Epidermal melanocyte (primary cell): ENCODE results near the gene AFAP1.

Experiments
- DNase-seq: peaks from one replicate; pipeline ENCODE4 v3.0.0; 2011; ENCODE audit warnings: low spot score; ENCODE audit not compliant: insufficient read length

The AFAP1 gene

DNA sequence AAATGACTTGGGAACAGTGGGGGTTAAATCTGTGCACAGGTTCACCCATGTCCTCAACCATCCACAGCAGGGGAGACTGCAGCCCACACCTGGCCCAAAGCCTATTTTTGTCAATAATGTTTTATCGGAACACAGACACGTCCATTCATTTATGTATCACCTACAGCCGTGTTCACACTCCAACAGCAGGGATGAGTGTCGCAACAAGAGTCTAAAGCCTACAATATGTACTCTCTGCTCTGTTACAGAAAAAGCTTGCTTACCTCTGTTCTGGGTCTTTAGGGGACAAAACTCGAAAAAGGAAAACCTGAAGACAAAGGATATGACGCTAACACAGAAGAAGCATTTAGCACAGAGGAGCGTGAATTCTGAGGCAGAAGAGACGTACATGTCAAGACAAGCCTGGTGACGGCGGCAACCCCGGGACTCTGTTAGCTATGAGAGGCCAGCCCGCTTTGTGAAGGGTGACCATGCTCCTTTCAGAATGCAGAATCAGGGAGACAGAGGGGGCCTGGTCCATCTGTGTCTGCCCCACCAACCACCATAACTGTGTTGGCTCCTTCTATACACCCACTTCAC, 45.5 kb downstream of the AFAP1 start:
- DNase-seq: no peak

DNA sequence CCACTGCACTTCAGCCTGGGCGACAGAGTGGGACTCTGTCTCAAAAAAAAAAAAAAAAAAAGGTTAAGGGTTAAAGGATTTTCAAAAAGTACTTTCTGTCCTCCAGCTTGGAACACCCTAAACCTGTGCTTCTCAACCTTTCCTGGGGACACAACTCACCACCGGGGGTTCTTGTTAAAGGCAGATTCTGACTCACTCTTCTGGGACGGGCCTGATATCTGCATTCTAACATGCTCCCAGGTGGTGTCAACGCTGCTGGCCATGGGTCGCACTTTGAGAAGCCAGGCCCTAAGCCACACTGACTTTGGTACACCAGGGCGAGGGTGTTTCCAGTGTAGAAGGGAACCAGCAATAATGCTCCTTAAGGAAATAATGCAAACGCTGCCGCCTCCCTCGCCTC, 46.1 kb downstream of the AFAP1 start:
- DNase-seq: no peak

DNA sequence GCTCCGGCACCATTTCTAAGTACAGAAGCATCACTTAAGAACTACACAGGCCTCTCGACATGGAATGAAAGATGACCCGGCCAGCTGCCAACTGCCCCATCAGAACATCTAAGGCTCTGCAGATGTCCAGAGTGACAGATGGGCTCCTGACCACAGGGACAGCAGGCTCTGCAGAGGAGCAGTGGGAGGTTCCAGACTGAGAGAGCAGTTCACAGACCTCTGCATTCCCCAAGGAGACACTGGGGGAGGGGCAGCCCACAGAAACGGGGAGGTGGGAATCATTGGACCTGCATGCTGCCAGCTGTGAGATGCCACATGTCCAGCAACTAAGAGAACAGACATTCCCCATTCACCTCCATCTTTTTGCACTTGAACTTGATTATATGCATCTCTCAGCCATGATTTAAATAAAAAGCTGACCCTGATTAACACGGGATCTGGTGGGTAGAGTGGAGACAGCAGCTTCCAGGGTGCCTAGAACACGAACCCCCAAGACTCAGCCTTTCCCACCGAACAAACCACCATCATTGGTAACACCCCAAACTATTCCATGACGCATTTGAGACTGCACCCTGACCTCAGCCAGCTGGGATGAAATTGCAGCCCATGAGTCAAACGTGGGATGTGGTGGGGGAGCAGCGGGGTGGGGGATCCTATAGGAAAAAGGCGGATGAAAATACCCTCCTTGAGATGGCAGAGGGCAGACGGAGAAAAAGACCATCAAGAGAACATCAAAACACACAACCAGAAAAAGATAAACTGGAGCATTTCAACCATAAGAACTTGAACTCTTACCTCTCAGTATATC, 47.2 kb downstream of the AFAP1 start:
- DNase-seq: no peak

DNA sequence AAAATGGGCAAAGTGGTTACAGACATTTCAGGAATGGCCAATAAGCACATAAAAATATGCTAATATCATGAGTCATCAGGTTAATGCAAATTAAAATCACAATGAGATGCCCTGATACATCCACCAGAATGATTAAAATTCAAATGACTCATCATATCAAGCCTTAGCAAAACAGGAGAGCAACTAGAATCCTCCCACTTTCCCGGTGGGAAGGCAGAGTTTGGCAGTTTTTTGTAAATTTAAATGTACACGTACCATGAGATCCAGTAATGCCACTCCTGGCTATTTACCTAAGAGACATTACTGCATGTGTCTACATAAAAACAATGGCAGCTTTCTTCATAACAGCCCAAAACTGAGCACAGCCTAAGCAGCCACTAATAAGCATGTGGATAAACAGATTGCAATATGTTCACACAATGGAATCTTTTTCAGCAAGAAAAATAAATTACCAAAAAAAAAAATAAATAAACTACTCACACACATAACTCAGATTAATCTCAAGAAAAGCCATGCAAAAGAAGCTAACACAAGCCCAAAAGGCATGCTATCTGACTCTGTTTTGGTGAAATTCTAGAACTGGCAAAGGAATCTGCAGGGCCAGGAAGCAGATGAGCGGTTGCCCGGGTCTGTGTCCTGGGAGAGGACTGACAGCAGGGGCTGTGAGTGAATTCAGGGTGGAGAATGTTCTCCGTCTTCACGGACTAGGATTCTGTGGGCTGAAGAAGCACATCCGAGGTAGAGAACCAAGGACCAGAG, 48.8 kb downstream of the AFAP1 start:
- DNase-seq: peak; percentile 41

- no peak for DNase-seq
Measured at GRCh38 chr4:7887436-7887835, 52.2 kb downstream of the AFAP1 start.

- DNase-seq: no peak
Measured at GRCh38 chr4:7886007-7886973, 53.4 kb downstream of the AFAP1 start.

DNA sequence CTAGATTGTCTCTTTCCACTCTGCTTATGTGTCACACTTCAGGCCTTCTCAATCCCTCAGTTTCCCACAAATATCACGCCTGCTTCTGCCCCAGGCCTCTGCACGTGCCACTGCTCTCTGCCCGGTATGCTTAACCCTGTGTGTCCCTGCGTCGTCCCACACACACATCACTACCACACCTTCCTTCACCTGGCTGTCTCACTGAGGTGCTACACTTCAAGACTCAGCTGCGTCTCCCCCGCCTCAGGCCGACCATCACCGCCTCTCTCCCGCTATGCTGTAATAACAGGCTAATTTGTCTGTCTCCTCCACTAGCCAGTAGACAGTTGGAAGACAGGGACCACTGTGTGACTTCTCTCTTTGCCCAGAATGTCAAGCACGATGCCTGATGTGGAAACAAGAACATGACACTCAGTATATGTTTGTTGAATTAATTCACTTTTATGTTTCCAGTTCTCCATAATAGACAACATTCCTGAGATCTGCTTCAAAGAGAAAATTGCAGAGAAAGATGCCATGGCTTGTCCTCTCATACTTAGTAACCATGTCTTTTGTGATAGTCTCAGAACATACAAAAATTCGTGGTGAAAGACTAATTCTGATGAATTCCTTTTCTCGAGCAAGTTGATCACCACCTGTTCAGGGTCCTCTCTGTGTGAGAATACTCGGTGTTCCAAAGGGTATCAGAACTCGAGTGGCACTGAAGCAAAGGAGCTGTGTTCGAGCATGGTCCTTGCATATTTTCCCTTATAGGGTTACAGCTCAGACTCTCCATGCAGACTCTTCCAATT, 54.2 kb downstream of the AFAP1 start:
- no peak for DNase-seq

GRCh38 chr4:7880683-7881082, 59.0 kb downstream of the AFAP1 start:
- DNase-seq: no peak

DNA sequence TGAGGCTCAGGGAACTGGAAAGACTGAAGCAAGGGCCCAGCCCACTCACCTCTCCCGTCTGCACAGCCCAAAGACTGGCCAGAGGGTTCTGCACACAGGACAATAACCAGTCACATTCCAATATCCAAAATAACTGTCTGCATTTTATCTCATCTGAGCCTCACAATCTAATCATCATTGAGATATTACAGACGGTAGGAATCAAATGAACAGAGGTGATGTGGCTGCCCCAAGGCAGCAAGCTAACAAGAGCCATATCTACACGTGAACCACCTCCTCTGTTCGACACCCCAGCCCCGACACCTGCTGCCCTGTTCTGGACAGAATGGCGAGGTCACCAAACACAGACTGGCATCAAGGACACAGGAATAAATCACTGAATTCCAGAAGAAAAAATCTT, 60.5 kb downstream of the AFAP1 start:
- DNase-seq: no peak

GRCh38 chr4:7878323-7878722, 61.3 kb downstream of the AFAP1 start:
- no peak for DNase-seq

DNA sequence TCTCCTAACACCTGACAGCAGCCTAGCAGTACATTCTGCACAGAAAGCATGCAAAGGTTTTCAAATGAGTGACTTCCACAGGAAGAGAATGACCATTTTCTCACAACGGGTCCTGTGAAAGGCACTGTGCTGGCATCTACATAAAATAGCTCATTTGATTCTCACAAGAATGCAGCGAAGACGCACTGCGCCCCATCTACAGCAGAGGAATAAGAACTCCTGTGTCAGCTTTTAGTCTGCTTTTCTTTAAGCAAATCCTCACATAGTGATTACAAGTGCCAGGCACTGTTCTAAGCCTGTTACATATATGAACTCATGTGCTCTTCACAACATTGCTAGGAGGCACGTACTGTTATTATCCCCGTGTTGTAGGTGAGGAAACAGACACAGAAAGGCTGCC, 62.5 kb downstream of the AFAP1 start:
- DNase-seq: no peak

DNA sequence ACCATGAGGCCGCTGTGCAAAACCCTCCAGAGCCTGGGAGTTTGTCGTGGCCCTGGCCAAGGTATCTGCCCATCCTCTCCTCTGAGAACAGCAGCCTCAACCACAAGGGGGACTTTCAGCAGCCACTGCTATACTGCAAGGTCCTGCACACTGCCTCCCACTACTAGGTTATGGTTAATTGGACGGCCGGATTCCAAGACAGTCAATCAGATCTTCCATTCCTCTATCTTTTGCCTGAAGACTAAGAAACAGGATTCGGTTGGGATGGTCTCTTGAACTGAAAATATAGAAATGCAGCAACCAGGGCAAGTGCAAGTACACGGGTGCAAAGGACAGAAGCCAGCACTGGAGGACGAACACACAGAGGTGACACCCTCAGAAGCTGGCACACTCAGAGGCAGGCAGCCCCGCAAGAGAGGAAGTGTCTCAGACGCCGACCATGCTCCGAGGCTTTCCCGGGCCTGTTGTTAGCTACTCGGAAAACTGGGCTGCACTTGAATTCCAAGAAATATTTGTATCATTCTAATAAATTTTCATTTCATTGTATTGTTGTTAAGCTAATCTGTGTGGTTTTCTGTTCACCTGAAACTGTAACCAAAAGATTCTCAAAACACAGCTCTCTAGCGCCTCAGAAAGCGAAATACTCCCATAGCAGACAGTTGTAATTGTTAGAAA, 63.3 kb downstream of the AFAP1 start:
- DNase-seq: no peak

- DNase-seq: no peak
Measured at GRCh38 chr4:7874838-7875237, 64.8 kb downstream of the AFAP1 start.

- DNase-seq: no peak
Measured at GRCh38 chr4:7873881-7874280, 65.8 kb downstream of the AFAP1 start.

- peak; percentile 43 for DNase-seq
Measured at GRCh38 chr4:7872264-7872771, 67.3 kb downstream of the AFAP1 start.

DNA sequence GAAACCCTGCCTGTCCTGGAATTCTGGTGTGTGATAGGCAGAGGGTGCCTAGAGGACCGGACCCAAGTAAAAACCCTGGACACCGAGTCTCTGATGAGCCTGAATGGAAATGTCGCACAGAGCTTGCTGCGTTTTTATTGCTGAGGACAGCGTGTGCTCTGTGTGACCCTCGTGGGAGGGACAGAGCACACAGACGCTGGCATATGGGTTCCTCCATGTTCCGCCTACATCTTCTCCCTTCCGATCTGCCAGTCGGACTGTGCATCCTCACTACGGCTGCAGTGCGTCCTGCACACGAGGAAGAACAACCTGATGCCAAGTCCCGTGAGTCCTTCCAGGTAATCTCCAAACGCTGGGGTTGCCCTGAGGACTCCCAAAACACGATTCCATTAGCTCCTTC, 68.3 kb downstream of the AFAP1 start:
- no peak for DNase-seq

DNA sequence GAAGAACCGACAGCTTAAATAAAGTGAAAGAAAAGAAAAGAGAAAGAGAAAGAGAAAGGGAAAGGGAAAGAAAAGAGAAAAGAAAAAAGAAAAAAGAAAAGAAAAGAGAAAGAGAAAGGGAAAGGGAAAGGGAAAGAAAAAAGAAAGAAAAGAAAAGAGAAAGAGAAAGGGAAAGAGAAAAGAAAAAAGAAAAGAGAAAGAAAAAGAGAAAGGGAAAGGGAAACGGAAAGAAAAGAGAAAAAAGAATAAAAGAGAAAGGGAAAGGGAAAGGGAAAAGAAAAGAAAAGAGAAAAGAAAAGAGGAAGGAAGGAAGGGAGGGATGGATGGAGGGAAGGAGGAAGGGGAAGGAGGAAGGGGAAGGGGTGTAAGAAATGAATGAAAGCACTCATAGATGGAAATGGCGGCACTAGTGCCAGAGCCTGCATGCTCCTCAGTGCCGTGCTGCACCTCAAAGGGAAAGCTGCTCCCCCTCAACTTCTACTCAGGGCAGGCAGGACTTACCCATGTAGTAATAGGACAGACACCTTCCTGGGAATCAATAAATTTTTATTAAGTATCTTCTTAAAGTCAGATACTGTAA, 70.7 kb downstream of the AFAP1 start:
- no peak for DNase-seq

DNA sequence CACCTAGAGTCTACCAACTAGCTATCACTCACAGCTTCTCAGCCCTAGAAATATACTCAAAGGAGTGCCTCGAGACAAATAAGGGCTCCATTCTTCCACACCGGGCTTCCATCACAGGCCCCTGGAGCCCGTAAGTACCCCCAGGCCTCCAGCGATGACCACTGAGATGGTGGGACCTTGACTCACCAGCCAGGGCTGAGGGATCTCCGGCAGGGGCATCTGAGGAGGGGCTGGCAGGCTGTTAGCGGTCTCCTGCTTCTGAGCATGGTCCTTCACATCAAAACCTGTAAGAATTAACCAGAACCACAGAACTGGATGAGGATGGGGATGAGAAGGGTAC, 71.3 kb downstream of the AFAP1 start:
- no peak for DNase-seq

- no peak for DNase-seq
Measured at GRCh38 chr4:7867701-7868435, 71.8 kb downstream of the AFAP1 start.
